AG08395 (cell line): ENCODE data around the gene KRT222.

Experiments used
- DNase-seq: peaks from one replicate; pipeline ENCODE4 v3.0.0; 2012; ENCODE audit warnings: mixed read lengths, low spot score

Gene KRT222

DNA sequence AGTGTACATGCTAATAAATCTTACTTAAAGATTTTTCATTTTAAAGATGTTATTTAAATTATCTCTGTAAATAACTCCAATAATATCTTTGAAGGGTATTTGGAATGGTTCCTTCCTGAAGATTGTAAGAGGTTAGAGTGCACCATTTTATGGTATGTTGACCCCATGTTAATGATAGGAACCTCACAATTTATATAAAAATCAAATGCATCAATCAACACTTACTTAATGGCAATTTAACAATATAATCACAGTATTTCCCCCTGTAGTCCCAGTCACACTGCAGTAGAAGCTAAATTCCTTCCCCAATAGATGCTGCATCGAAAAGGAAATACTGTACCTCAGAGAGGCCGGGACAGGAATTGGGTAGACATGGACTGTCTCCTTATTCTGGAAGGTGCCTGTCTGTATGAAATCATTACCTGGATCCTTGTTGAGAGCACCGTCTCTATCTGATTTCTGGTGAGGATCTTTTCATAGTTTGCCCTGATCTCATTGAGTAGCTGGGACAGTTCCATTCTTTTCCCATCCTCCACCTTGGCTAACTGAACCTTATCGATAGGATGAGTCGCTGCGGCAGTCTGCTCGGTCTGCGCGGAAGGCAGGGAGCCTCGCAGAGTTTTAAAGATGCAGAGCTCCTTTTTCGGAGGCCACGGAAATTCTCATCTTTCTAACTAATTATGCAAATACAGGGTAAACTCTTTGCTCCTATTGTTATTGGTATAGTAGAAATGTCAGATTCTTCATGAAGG lies at the start of gene KRT222:
TSS of gene KRT222 (minus strand) at position 596 of the 752 bp plus-strand sequence. CDS start at position 518, 78 bp downstream.
- DNase-seq: no peak

- no peak for DNase-seq
Measured at GRCh38 chr17:40714473-40714872, 49.5 kb upstream of the KRT222 start.

GRCh38 chr17:40707745-40708144 lies 42.8 kb upstream of the KRT222 start:
- no peak for DNase-seq

DNA sequence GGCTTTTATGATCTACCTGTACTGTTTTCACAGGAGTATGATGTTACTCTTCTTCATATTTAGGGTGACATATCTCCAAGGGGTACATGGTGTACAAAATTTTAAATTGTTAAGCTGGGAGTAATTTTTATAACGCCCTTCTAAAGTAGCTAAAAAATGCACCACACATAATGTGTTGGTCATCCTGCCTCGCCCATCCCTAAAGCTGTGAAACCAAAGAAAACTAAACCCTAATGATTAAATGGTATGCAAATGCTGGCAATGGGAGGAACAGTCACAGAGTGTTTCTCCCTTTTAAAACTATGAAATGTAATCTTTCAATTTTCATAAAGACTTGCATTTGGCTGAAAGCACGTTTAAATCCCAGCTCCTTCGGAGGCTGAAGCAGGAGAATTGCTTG lies 40.6 kb upstream of the KRT222 start:
- no peak for DNase-seq

DNA sequence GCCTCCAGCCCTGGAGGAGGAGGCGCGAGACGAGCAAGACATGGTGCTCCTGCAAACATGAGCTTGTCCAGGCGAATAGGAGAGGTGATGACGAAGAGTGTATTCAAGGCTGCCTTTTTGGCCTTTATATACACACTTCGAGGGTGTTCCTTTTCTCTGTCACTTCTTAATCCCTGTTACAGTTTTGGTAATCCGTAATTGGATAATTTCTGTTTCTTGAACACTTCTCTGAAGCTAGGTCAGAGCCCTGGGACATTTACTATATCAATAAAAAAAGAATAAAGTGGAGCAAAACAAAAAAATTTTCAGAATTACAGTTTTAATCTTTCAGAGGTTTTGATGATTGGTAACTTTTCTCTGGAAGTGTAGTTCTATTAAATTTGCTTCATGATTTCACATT lies 38.7 kb upstream of the KRT222 start, which contains the start of gene KRT24:
TSS of gene KRT24 (minus strand) at position 101 of the 400 bp plus-strand sequence. CDS start at position 42, 59 bp downstream.
- DNase-seq: no peak

GRCh38 chr17:40702271-40702670 lies 37.3 kb upstream of the KRT222 start:
- no peak for DNase-seq

GRCh38 chr17:40699853-40700252 lies 34.9 kb upstream of the KRT222 start:
- DNase-seq: no peak

DNA sequence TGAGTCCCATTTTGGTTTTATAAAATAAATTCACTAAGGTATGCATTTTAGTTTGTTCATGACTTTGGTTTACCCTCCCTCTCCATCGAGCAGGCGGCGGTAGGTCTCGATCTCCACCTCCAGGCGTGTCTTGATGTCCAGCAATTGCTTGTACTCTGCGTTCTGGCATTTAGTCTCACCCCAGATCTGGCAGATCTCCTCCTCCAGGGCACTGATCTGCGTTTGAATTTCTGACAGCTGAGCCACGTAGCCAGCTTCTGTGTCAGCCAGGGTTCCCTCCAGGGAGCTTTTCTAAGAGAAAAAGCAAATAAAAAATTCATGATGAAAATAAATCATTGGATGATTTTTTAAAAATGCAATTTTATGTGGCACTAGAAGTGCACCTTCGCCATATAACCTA lies 34.4 kb upstream of the KRT222 start:
- DNase-seq: no peak

- DNase-seq: no peak
Measured at GRCh38 chr17:40697297-40697696, 32.3 kb upstream of the KRT222 start.

DNA sequence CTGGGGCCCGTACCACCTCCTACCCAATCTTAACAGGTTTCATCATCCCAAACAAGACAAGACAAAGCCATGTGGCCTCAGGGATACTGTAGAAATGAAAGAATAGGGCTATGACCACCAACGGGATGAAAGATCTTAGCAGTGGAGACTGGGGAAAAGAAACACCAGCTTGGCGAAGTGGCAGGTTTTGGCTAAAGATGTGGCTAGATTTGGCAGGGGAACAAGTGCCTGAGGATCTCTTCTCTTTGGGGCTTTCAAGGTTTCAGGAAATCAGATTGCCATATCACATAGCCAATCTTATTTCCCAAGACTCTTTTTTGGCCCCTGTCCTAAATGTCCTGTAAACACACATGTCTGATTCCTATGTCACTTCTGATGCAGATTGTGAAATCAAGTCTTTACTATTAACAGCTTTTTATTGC lies 31.7 kb upstream of the KRT222 start:
- no peak for DNase-seq

DNA sequence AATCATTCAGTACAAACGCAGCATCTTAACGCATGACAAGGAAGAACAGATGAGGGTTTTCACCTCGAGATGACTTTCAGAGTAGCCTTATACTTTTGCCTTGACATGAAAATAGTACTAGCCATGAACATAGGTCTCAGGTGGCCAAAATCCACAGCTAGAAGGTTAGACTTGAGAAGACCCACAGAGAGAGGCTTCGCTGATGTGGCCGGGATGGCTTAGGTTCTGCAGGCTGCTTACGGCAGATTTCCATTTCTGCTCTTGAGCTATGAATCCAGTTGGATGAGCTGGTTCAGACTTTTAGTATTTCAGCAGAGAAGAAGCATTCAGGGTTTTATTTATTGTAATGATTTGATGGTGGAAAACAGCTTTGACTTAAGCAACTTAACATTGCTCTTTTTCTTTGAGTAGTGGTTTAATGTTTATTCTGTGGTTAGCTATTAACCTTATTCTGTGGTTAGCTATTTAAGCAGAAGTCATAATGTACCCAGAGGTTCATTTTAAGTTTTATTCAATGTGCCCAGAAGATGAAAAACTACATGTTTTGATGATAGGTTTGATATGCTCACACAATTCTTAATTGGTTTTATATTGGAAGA lies 31.0 kb upstream of the KRT222 start:
- no peak for DNase-seq

- DNase-seq: no peak
Measured at GRCh38 chr17:40694584-40694983, 29.6 kb upstream of the KRT222 start.

- no peak for DNase-seq
Measured at GRCh38 chr17:40687106-40687505, 22.1 kb upstream of the KRT222 start.

DNA sequence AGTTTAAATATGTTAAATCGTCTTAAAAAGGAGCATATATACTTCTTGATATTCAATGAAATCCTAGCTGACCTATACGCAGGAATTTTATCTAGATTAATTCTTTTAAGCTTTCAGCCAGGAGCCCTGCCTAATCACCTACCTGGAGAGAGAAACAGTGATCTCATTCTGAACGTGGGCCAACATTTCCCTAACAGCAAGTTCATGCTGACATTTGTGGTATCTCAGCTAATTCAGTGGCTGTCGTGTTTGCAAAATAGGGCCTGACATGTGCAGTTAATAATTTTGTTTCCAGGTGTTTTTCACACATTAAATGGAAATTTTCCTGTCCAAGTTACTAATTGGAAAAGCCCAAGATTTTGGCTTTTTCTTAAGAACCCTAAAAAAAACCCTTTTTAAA lies 21.2 kb upstream of the KRT222 start:
- no peak for DNase-seq

- DNase-seq: no peak
Measured at GRCh38 chr17:40680998-40681397, 16.0 kb upstream of the KRT222 start.

- no peak for DNase-seq
Measured at GRCh38 chr17:40679523-40679907, 14.5 kb upstream of the KRT222 start.

- DNase-seq: no peak
Measured at GRCh38 chr17:40678902-40679522, 14.0 kb upstream of the KRT222 start.

- DNase-seq: no peak
Measured at GRCh38 chr17:40675905-40676304, 10.9 kb upstream of the KRT222 start.

DNA sequence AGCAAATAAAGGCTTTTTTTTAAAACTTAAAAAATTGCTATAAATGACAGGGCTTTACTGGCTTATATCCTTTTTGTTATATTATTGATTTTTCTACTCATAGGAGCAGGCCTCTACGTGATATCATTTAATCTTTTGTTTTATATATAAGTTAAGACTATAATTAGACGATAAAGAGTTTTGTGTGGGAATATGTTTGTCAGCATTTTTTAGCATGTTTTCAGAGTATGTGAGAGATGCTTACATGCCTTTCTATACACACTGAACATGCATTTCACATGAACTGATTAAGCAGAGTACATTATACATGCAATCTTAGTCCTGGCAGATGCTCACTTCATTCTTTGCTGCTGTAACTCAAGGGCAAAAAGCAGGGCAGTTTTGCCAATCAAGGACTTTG lies 7.7 kb upstream of the KRT222 start:
- DNase-seq: no peak

GRCh38 chr17:40671282-40671681 lies 6.3 kb upstream of the KRT222 start:
- DNase-seq: no peak

GRCh38 chr17:40666331-40666730 lies 1.4 kb upstream of the KRT222 start:
- no peak for DNase-seq

DNA sequence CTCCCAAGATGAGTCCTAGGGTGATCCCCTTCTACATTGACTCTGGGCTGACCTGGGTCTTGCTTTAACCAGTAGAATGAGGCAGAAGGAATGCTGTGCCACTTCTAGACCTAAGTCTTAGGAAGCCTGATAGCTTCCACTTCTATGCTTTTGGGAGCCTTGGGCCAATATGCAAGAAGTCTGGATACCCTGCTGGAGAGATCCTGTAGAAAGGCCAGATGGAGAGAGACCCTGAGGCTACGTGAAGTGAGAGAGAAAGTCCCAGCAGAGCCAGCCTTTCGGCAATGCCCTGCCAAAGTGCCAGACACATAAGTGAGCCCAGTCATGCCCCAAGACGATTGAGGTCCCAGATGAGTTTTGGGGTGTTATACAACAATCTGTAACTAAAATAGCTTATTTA lies 1.7 kb downstream of the KRT222 start:
- no peak for DNase-seq

GRCh38 chr17:40659911-40660310 lies 5.1 kb downstream of the KRT222 start:
- DNase-seq: no peak
